Motor neuron (in vitro differentiated cells): ENCODE results near the gene LBR. TPM values are rescaled to one million over a fixed set of nuclear protein-coding genes. Genes with fewer than 3 reads are reported as not detected.

Source experiments
- ATAC-seq, 8 experiments: fragments of 200-7000 bp; cut with Tn5 transposase; replicated peaks in 6 of 8; 2 replicates each; pipeline ENCODE4 v1.8.0; 2021; ENCODE audit warnings: mild to moderate bottlenecking in 8 of 8, moderate library complexity in 8 of 8
- H3K27ac ChIP-seq, 2 donors: fragments of 250-450 bp; sonication (Bioruptor Pico); 2 replicates each; pipeline ENCODE4 v1.9.0; 2021; ENCODE audit warnings: antibody characterized with exemption in 2 of 2, mild to moderate bottlenecking in 2 of 2, moderate library complexity in 1 of 2
- H3K4me1 ChIP-seq, 2 donors: fragments of 250-450 bp; sonication (Bioruptor Pico); replicated peaks in 1 of 2; 2 replicates each; pipeline ENCODE4 v1.6.1; 2021; ENCODE audit warnings: antibody characterized with exemption in 2 of 2, mild to moderate bottlenecking in 2 of 2, moderate library complexity in 1 of 2
- H3K4me3 ChIP-seq, 5 donors: fragments of 250-450 bp; sonication (Bioruptor Pico); 2 replicates each; pipeline ENCODE4 v1.9.0; 2021; ENCODE audit warnings: antibody characterized with exemption in 5 of 5, mild to moderate bottlenecking in 5 of 5, moderate library complexity in 4 of 5
- WGBS, 10 experiments: fragments of 450-650 bp; shearing (Covaris generic); methylation state at CpG; one replicate each; pipeline ENCODE4 v1.0.0; 2022; 5-methylcytosine and 5-hydroxymethylcytosine counted together
- in situ Hi-C, 9 experiments: fragments of 400-800 bp; cut with MboI; loops; one replicate each; pipeline ENCODE4 v1.15.0; 2021; ENCODE audit warnings: low sequenced_read_pairs in 9 of 9, low pct_unique_long_range_greater_than_20kb in 2 of 9; ENCODE audit not compliant: unreplicated experiment in 9 of 9
- total RNA-seq, 8 experiments: library from RNA; unstranded; fragments of 300-600 nt; gene quantifications; 2 replicates each; pipeline versions ENCODE4 v1.2.3 to v1.2.4, GENCODE V29; 2022

Gene LBR
- total RNA-seq, 8 experiments from 2014 or later: 5.4 to 112 (median 35.7) TPM

DNA sequence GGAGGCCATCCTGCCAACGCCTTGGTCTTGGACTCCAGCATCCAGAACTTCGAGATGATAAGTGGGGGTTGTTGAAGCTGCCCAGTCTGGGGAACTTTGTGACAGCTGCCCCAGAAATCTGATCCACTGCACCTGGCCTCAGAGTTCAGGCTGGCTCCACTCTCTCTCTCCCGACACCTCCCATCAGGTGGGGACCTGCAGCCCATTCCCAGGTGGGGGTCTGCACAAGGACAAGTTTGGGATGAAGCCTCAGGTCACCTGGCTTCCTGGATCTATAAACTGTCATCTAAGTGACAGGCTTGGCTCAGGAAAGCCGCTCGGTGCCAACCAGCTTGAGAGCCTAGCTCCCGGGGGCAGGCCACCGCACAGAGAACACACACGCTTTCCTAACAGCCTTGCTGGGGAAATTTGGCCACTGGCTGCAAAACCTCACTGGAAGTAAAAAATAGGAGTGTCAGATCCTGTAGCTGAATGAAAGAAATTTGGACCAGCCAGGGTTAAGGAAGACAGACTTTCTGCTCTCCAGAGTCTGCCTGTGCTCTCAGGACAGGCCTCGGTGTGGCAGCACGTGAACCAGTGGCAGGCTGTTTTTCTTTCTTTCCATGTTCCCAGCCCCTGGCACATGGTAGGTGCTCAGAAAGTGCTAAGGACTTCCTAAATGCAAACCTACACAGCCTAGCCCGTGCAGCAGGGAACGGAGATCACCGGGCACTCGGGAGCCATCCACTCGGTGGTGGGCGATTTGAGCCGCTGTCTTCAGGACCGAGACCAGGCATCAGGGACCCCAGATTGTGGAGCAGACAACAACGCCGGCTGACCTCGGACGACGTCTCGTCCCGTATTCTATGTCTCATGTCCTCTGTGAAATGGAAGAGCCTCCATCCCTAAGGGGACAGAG lies 42.6 kb upstream of the LBR start:
- Histone ChIP-seq H3K27ac (no peak overlapping the region), H3K4me3 (no peak overlapping the region), H3K4me1 (peaks cover 8 to 9% of the 10 kb centered on the region in 2 donors)
- no peak for ATAC-seq
- WGBS, 10 experiments: 20 to 100% (median 89%) methylated on average over 1 to 19 of the region's 25 CpGs; no CpG with 5 or more reads in 4 of the 10 experiments
- in situ Hi-C loops: loop anchor here in 8 of 9 experiments (10.0 kb wide), 4 partner anchors 294 to 514 kb away; partner anchors contain the start of gene SRP9 (in 3 of the 8)

DNA sequence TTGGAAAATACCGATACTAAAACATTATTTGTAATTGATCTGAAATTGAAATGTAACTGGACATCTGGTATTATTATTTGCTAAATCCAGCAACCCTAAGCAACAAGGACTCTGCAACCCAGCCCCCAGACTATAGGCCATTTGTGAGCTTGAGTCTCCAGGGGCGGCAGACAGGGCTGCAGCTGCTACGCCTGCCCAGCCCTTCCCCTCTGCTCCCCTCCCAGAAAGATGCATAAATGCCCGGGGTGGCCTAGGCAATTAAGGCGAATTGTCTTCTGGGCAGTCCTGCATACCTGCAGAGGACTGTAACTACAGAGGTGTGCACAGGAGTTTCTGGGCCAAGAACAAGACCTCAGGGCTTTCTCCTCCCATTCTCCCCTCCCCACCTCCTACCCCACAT lies 41.2 kb upstream of the LBR start:
- Histone ChIP-seq H3K27ac (no peak overlapping the region), H3K4me3 (no peak overlapping the region), H3K4me1 (peaks cover 21% of the 10 kb centered on the region in 2 donors)
- ATAC-seq: peak in 3 of 8 experiments; percentile 20 to 75 (median 55)
- in situ Hi-C loops: no loop called here
- 46 to 100% (median 69%) methylated on average over 1 to 5 of the region's 5 CpGs; no CpG with 5 or more reads in 2 of the 10 experiments for WGBS, 10 experiments

DNA sequence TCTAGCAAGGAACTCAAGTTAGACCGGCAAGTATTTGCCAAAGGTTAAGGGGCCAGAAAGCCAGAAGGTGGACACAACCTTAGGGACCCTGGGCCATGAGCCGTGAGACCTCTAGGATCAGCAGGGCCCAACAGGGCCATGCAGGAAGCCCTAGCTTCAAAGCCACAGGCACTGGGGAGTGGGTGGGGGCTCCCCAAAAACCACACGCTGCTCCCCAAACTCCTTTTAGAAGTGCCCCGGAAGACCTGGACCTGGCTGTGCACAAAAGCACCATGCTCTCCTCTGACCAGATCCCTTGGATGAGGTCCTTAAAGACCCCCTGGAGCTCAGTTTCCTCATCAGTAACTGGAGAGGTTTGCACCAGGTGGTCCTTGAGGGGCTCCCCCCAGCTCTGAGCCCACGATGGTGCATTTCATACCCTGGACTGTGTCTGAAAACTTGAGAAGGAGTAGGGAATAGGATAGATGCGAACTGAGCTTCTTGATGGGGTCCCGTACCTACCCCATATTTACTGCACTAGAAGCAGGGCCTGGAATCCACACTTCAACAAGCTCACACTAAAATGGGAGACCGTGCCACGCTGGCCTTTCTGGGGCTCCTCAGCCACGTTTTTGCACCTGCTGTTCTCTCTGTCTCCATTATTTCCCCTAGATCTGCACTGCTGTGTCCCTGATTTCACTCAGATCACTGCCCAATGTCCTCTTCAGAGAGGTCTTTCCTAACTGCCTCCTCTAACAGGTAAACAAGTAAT lies 40.6 kb upstream of the LBR start:
- Histone ChIP-seq H3K27ac (no peak overlapping the region), H3K4me3 (no peak overlapping the region), H3K4me1 (peaks cover 20% of the 10 kb centered on the region in 2 donors)
- ATAC-seq: no peak
- in situ Hi-C loops: no loop called here
- WGBS, 10 experiments: 72 to 100% (median 81%) methylated on average over 1 to 8 of the region's 10 CpGs

DNA sequence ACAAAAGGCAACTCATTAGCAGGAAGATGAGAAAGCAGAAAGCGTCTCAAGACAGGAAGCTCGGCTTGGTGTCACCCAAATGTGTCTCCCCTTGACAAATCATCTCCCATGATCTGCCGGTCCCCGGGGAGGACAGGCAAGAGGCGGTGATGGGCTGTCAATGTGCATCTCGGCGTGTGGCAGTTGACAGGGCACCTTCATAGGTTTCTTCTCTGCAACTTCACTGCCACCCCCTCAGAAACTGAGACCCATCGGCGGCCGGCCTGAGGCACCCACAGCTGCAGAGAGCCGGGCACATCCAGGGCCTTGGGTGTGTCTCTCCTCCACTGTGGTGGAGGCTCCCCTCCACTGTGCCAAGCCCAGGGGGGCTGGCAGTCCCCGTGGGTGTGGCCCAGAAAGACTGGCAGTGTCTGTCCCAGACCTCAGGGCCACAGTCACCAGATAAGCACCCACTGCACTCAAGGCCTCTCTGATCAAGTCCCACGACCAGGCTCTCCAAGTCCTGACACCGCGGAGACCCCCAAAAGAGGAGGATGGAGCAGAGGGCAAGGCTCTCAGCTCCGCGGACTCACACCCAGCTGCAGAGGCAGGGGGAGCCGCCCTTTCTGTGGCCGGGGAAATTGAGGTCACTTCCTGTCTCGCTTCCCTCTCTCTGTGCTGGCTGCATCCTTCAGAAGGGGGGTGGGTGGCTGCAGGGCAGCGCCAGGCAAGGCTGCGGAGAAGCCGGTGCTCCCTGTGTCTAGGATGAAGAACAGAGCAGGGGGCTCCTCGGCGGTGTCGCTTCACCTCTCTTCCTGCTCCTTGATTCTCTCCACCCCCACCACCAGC lies 39.6 kb upstream of the LBR start:
- Histone ChIP-seq H3K4me3 (no peak overlapping the region), H3K27ac (no peak overlapping the region), H3K4me1 (peaks cover 23 to 26% of the 10 kb centered on the region in 2 donors)
- in situ Hi-C loops: no loop called here
- WGBS, 10 experiments: 48 to 89% (median 86%) methylated on average over 4 to 14 of the region's 26 CpGs; no CpG with 5 or more reads in 4 of the 10 experiments
- ATAC-seq: peak in 2 of 8 experiments; percentile 26 to 29

DNA sequence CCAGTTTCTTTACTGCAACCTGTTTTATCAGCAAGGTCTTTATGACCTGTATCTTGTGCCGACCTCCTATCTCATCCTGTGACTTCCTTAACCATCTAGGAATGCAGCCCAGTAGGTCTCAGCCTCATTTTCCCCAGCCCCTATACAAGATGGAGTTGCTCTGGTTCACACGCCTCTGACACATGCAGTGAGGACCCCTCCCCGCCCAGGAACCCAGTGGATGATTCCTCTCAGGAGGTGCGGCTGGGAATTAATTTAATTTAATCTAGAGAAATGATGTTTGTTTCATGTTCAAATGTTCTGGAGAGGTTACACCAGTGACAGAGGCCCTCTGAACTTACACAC lies 39.0 kb upstream of the LBR start:
- no peak for ATAC-seq

DNA sequence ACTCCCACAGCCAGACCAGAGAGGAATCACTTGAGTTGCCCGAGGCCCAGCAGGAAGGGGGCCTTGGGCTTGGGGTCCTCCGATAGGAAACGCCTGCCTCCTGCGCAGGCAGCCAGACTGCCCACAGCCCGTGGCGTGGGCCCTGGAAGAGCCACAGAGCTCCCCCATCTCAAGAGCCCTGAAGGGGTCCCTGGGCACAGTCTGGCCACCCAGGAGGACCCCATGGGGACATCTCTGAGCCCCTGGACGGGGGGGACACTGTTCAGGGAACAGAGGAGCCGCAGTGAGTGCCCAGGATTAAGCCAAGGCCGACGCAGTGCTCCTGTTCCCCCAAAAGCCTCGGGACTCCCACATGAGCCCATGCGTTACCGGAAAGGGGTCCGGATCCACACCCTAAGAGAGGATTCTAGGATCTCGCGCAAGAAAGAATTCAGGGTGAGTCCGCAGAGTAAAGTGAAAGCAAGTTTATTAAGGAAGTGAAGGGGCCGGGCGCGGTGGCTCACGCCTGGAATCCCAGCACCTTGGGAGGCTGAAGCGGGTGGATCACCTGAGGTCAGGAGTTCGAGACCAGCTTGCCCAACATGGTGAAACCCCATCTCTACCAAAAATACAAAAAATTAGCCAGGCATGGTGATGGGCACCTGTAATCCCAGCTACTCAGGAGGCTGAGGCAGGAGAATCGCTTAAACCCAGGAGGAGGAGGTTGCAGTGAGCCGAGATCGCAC lies 38.1 kb upstream of the LBR start:
- ATAC-seq: no peak
- in situ Hi-C loops: no loop called here
- 85 to 100% (median 93%) methylated on average over 1 to 19 of the region's 26 CpGs; no CpG with 5 or more reads in 2 of the 10 experiments for WGBS, 10 experiments
- Histone ChIP-seq H3K27ac (no peak overlapping the region), H3K4me3 (no peak overlapping the region), H3K4me1 (peaks cover 29 to 35% of the 10 kb centered on the region in 2 donors)

More for the DNA sequence above, 39.0 kb upstream of the LBR start:
- in situ Hi-C loops: no loop called here
- Histone ChIP-seq H3K27ac (no peak overlapping the region), H3K4me1 (peaks cover 23 to 30% of the 10 kb centered on the region in 2 donors), H3K4me3 (no peak overlapping the region)
- 70 to 100% (median 96%) methylated on average over 1 to 4 of the region's 4 CpGs; no CpG with 5 or more reads in 5 of the 10 experiments for WGBS, 10 experiments

DNA sequence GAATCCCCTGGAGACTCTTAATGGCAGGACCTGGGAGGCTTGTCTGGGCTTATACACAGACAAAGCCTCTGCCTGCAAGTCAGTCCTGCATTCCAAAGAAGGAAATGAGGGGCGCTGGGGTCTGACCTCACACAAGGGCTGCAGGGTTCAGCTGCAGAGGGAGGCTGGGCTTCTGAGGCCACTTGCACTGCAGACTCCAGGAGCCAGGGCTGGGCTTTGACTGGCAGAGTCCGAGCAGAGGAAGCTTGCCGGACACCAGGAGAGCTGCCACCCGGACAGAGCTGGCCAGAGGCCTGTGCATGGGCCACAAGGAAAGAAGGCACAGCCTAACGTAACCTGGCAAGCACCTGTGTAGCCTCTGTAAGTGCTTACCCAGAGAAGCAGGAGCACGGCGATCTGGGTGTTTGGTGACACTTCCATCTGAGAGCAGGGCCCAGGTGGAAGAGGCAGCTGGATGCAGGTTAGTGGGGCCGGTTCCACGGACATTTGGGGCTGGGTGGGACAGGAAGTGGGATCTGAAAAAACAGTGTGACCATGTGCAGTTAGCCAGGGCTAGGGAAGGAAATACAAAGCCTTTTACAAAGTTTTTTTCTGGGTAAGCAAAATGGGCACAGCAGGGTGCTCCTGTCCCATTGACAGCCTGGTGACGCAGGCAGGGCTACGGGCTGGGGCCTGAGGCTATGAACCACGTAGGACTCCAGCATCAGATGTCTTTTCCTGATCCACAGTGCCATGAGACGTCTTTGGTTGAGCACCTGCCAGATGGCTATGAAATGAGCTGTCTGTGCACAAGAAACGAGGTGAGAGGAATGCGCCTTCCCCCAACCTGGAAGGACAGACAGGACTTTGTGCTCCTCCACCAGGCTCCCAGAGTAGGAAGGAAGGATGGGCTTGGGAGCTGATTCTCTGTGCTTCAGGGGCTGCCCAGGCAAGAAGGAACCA lies 37.3 kb upstream of the LBR start:
- peak in 5 of 8 experiments; percentile 37 to 62 (median 52) for ATAC-seq
- 40 to 90% (median 60%) methylated on average over 2 to 10 of the region's 15 CpGs; no CpG with 5 or more reads in 3 of the 10 experiments for WGBS, 10 experiments
- H3K27ac ChIP-seq: peak overlapping the region in 1 of 2 donors; percentile 5
- H3K4me3 ChIP-seq: no peak overlapping the region
- H3K4me1 ChIP-seq: peaks cover 31 to 41% of the 10 kb centered on the region in 2 donors
- in situ Hi-C loops: no loop called here

DNA sequence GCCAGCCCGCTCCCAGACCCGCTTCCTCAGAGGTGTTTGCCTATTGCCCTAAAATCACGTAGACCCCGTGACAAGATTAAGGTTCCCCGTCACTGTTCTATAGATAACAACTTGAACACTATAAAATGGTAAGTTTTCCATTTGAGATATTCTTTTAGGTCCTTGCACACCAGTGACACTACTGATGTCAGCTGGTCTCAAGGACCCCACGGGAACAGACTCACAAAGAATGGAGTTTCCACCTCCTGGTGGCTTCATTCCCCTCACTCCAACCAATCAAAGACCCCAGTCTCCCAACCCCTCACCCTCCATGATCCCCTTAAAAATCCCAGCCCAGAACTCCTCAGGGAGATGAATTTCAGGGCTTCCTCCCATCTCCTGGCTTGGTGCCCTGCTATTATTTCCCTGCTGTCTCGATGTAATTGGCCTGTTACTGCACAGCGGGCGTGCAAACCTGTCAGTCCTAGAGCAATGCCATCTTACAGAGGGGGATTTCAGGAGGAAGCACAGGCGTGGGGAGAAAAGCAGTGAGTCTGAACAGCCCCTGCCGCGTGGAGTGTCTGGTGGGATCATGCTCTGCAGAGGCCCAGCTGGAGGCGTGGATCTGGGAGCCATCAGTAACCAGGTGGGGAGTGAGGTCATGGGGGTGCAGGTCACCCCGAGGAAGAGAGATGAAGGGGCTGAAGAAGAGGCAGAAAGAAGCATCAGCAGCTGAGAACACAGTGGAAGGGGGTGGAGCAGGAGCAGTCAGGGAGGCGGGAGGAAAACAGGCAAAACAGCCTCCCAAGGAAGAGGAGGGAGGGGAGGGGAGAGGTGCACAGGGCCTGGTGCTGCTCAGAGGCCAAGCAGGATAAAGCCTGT lies 35.1 kb upstream of the LBR start:
- peak in 6 of 8 experiments; percentile 22 to 70 (median 60) for ATAC-seq
- Histone ChIP-seq H3K27ac (peak overlapping the region in 1 of 2 donors; percentile 28), H3K4me1 (peaks cover 33 to 43% of the 10 kb centered on the region in 2 donors), H3K4me3 (no peak overlapping the region)
- in situ Hi-C loops: no loop called here
- 20 to 82% (median 72%) methylated on average over 1 to 13 of the region's 15 CpGs; no CpG with 5 or more reads in 5 of the 10 experiments for WGBS, 10 experiments

DNA sequence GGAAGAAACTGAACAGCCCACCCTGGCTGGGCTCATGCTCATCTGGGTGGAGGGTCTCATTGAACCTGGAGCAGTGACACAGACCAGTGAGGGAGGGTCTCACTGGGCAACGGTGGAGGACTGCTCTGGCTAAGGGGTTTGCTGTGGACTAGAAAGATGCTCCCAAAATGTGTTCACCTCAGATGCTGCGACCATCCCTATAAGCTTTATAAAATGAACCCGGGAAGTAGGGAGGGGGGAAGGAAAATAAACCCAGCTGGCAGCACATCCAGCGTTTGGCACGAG lies 34.5 kb upstream of the LBR start:
- Histone ChIP-seq H3K27ac (no peak overlapping the region), H3K4me1 (peaks cover 33 to 43% of the 10 kb centered on the region in 2 donors), H3K4me3 (no peak overlapping the region)
- ATAC-seq: no peak
- WGBS, 10 experiments: 67 to 92% (median 80%) methylated on average over 1 to 5 of the region's 5 CpGs; no CpG with 5 or more reads in 6 of the 10 experiments
- in situ Hi-C loops: no loop called here

DNA sequence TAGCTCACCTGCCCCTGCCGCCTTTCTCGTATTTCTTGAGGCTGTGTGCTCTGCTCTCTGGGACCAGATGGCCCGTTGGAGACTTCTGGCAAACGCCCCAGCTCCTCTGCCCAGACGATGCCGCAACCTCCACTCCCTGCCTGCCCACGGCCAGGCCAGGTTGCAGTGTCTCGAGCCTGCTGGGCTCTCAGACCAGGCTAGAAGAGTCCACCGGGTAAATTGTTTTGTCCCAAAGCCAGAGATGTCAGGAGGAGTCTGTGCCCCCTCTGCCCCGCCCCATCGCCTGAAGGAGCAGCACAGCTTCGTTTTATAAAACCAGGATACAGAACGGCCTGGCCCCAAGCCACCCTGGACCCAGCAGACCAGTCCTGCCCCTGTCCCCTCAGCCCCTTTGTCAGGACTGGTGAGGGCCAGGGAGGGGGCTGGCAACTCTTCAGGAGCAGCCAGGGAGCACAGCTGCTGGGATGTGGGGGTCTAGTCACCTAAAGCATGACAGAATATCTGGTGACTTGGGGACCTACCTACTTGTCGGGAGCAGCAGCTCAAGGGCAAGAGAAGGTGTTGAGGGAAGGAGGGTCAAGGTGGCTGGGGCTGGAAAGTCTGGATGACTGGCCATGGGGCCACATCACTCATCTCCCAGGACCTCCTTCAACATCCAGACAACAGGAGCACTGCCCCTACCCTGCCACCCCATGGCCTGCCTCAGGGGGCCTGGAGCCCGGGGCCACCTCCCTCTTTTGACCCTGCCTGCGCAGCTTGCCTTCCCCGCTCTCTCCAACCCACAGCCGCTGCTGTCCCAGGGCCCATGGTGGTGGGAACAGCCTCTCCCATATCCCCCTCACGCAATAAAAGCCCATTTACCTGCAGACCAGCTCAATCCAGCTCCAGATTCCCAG lies 33.9 kb upstream of the LBR start:
- 20 to 100% (median 85%) methylated on average over 1 to 14 of the region's 19 CpGs; no CpG with 5 or more reads in 3 of the 10 experiments for WGBS, 10 experiments
- no peak overlapping the region for H3K27ac ChIP-seq
- no peak overlapping the region for H3K4me3 ChIP-seq
- ATAC-seq: no peak
- peaks cover 33 to 43% of the 10 kb centered on the region in 2 donors for H3K4me1 ChIP-seq
- in situ Hi-C loops: no loop called here
